Stimulated activated effector memory CD8-positive, alpha-beta T cell treated with anti-CD3 and anti-CD28 coated beads, Interleukin-12 subunit alpha, Interleukin-12 subunit beta, amount 100 ng/mL, for 72 hours (primary cell): ENCODE measurements around the gene PCDH9.

Experiments
- ATAC-seq: fragments of 150-1000 bp; cut with Tn5 transposase; 2 replicates; pipeline ENCODE4 v1.10.0; 2021
- DNase-seq, 2 donors: peaks; one replicate each; pipeline ENCODE4 v3.0.0; 2021 to 2022; ENCODE audit warnings: low spot score in 2 of 2
- H3K27ac Mint-ChIP-seq: one replicate; pipeline ENCODE4 v1.8.0; 2022; ENCODE audit warnings: mild to moderate bottlenecking, mixed read lengths
- H3K36me3 Mint-ChIP-seq: one replicate; pipeline ENCODE4 v1.8.0; 2022; ENCODE audit warnings: mild to moderate bottlenecking, mixed read lengths
- H3K4me1 Mint-ChIP-seq: one replicate; pipeline ENCODE4 v1.8.0; 2022; ENCODE audit warnings: mixed read lengths
- H3K4me3 Mint-ChIP-seq: one replicate; pipeline ENCODE4 v1.8.0; 2022; ENCODE audit warnings: mild to moderate bottlenecking, mixed read lengths
- H3K9me3 Mint-ChIP-seq: one replicate; pipeline ENCODE4 v1.8.0; 2022; ENCODE audit warnings: mixed read lengths

PCDH9 gene

GRCh38 chr13:66427458-66427861 lies 802.7 kb downstream of the PCDH9 start:
- H3K4me1 Mint-ChIP-seq = no peaks in the 10 kb centered on the region
- ATAC-seq (no peak), DNase-seq (no peak)
- H3K36me3 Mint-ChIP-seq = no peaks in the 10 kb centered on the region
- H3K27ac Mint-ChIP-seq = no peak overlapping the region
- no peak overlapping the region for H3K4me3 Mint-ChIP-seq
- peaks cover 7% of the 10 kb centered on the region for H3K9me3 Mint-ChIP-seq

GRCh38 chr13:66425741-66426140 lies 804.4 kb downstream of the PCDH9 start:
- DNase-seq = no peak
- peaks cover 9% of the 10 kb centered on the region for H3K9me3 Mint-ChIP-seq
- no peaks in the 10 kb centered on the region for H3K4me1 Mint-ChIP-seq
- ATAC-seq = no peak
- no peaks in the 10 kb centered on the region for H3K36me3 Mint-ChIP-seq
- no peak overlapping the region for H3K27ac Mint-ChIP-seq
- no peak overlapping the region for H3K4me3 Mint-ChIP-seq

DNA sequence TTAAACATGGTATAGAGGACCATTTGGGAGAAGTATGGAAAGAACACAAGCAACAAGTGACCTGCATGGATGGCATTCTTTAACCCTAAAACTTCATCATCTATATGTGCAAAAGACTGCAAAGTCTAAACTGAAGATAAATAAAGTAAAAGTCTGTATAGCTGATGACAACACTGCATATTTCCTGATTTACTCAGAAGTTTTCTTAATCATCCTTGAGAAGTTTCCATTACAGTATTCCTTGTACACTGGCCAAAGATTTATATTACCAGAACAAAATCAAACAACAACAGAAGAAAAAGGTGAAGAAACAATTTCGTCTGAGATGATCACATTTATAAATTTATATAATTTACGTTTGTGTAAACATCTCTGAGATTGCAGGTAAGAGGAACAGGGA lies 805.7 kb downstream of the PCDH9 start:
- Mint-ChIP-seq H3K4me1 (no peaks in the 10 kb centered on the region), H3K36me3 (no peaks in the 10 kb centered on the region), H3K27ac (no peak overlapping the region), H3K4me3 (no peak overlapping the region), H3K9me3 (peaks cover 9% of the 10 kb centered on the region)
- no peak for ATAC-seq
- DNase-seq = no peak

DNA sequence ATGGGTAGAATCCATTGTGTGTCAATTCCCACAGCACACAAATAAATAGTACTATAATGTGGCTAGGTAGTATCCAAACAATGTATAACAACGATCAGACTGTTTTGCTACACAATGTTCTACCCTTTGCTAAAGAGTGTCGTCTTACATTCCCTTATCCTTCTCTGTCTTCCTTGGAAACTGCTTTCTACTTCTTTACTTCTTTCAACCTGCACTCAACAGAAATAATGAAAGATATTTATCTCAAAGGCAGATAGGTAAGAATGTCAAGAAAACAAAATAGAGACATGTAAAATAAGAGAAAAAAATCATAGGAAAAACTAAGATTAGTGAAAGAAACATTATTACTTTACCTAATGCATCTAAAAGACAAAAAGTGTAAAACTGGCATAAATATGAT lies 814.7 kb downstream of the PCDH9 start:
- ATAC-seq (no peak), DNase-seq (no peak)
- H3K4me3 Mint-ChIP-seq = no peak overlapping the region
- no peak overlapping the region for H3K27ac Mint-ChIP-seq
- H3K36me3 Mint-ChIP-seq = no peaks in the 10 kb centered on the region
- H3K9me3 Mint-ChIP-seq = peaks cover 10% of the 10 kb centered on the region
- H3K4me1 Mint-ChIP-seq = no peaks in the 10 kb centered on the region

- peaks cover 10% of the 10 kb centered on the region for H3K9me3 Mint-ChIP-seq
- H3K36me3 Mint-ChIP-seq = no peaks in the 10 kb centered on the region
- H3K4me1 Mint-ChIP-seq = no peaks in the 10 kb centered on the region
- no peak overlapping the region for H3K4me3 Mint-ChIP-seq
- ATAC-seq (no peak), DNase-seq (no peak)
- no peak overlapping the region for H3K27ac Mint-ChIP-seq
Measured at GRCh38 chr13:66414066-66414800, 815.9 kb downstream of the PCDH9 start.

DNA sequence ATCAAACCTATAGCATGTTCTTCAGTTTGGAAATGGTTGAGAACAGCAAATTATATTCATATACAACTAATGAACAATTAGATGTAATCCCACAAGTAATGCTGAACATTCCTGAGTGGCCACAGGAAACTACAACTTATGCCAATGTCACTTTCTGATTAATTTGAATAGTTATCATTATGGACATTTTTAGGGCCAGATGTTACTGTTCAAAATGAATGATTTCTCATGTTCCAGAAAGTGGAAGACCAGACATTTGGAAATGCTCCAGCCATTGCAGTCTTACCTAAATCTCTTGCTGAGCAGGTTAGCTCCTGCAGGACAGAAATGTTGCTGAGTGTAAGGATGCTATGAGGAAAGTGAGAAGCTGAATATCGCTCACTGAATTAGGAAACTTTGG lies 819.8 kb downstream of the PCDH9 start:
- H3K27ac Mint-ChIP-seq = no peak overlapping the region
- H3K4me3 Mint-ChIP-seq = no peak overlapping the region
- no peak for DNase-seq
- peaks cover 9% of the 10 kb centered on the region for H3K9me3 Mint-ChIP-seq
- no peaks in the 10 kb centered on the region for H3K4me1 Mint-ChIP-seq
- no peaks in the 10 kb centered on the region for H3K36me3 Mint-ChIP-seq
- no peak for ATAC-seq

GRCh38 chr13:66409542-66409941 lies 820.6 kb downstream of the PCDH9 start:
- no peak for ATAC-seq
- Mint-ChIP-seq H3K27ac (no peak overlapping the region), H3K36me3 (no peaks in the 10 kb centered on the region), H3K4me1 (no peaks in the 10 kb centered on the region), H3K9me3 (peaks cover 9% of the 10 kb centered on the region), H3K4me3 (no peak overlapping the region)
- no peak for DNase-seq

GRCh38 chr13:66407128-66407527 lies 823.0 kb downstream of the PCDH9 start:
- Mint-ChIP-seq H3K36me3 (no peaks in the 10 kb centered on the region), H3K27ac (no peak overlapping the region), H3K4me1 (no peaks in the 10 kb centered on the region), H3K4me3 (no peak overlapping the region), H3K9me3 (peaks cover 9% of the 10 kb centered on the region)
- ATAC-seq (no peak), DNase-seq (no peak)

- ATAC-seq (no peak), DNase-seq (no peak)
- H3K27ac Mint-ChIP-seq = no peak overlapping the region
- H3K36me3 Mint-ChIP-seq = no peaks in the 10 kb centered on the region
- no peak overlapping the region for H3K4me3 Mint-ChIP-seq
- no peaks in the 10 kb centered on the region for H3K4me1 Mint-ChIP-seq
- H3K9me3 Mint-ChIP-seq = peaks cover 9% of the 10 kb centered on the region
Measured at GRCh38 chr13:66405908-66406802, 824.0 kb downstream of the PCDH9 start.

GRCh38 chr13:66402546-66402945 lies 827.6 kb downstream of the PCDH9 start:
- Mint-ChIP-seq H3K4me3 (no peak overlapping the region), H3K9me3 (peaks cover 6% of the 10 kb centered on the region)

GRCh38 chr13:66402066-66402465 lies 828.1 kb downstream of the PCDH9 start:
- H3K4me3 Mint-ChIP-seq = no peak overlapping the region
- peaks cover 6% of the 10 kb centered on the region for H3K9me3 Mint-ChIP-seq
- ATAC-seq (no peak), DNase-seq (no peak)
- no peaks in the 10 kb centered on the region for H3K36me3 Mint-ChIP-seq
- H3K4me1 Mint-ChIP-seq = no peaks in the 10 kb centered on the region
- no peak overlapping the region for H3K27ac Mint-ChIP-seq

More at GRCh38 chr13:66402546-66402945, 827.6 kb downstream of the PCDH9 start:
- ATAC-seq = no peak
- Mint-ChIP-seq H3K36me3 (no peaks in the 10 kb centered on the region), H3K4me1 (no peaks in the 10 kb centered on the region), H3K27ac (no peak overlapping the region)
- no peak for DNase-seq

GRCh38 chr13:66400292-66400691 lies 829.8 kb downstream of the PCDH9 start:
- Mint-ChIP-seq H3K4me3 (no peak overlapping the region), H3K4me1 (no peaks in the 10 kb centered on the region), H3K9me3 (peaks cover 2% of the 10 kb centered on the region), H3K36me3 (no peaks in the 10 kb centered on the region), H3K27ac (no peak overlapping the region)
- DNase-seq (no peak), ATAC-seq (no peak)

- Mint-ChIP-seq H3K4me1 (no peaks in the 10 kb centered on the region), H3K9me3 (peaks cover 2% of the 10 kb centered on the region)
Measured at GRCh38 chr13:66399873-66400272, 830.3 kb downstream of the PCDH9 start.

DNA sequence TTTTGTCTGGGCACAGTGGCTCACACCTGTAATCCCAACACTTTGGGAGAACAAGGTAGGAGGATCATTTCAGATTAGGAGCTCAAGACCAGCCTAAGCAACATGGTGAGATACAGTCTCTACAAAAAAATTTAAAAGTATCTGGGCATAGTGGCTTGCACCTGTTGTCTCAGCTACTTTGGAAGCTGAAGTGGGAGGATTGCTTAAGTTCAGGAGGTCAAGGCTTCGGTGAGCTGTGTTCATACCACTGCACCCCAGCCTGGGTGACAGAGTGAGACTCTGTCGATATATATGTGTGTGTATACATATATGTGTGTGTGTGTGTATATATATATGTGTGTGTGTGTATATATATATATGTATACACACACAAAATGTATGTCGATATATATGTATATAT lies 833.0 kb downstream of the PCDH9 start:
- DNase-seq (no peak), ATAC-seq (no peak)
- H3K9me3 Mint-ChIP-seq = peaks cover 5% of the 10 kb centered on the region
- no peaks in the 10 kb centered on the region for H3K4me1 Mint-ChIP-seq
- no peaks in the 10 kb centered on the region for H3K36me3 Mint-ChIP-seq
- no peak overlapping the region for H3K27ac Mint-ChIP-seq
- H3K4me3 Mint-ChIP-seq = no peak overlapping the region

More at GRCh38 chr13:66399873-66400272, 830.3 kb downstream of the PCDH9 start:
- Mint-ChIP-seq H3K36me3 (no peaks in the 10 kb centered on the region), H3K4me3 (no peak overlapping the region), H3K27ac (no peak overlapping the region)
- no peak for DNase-seq
- no peak for ATAC-seq

DNA sequence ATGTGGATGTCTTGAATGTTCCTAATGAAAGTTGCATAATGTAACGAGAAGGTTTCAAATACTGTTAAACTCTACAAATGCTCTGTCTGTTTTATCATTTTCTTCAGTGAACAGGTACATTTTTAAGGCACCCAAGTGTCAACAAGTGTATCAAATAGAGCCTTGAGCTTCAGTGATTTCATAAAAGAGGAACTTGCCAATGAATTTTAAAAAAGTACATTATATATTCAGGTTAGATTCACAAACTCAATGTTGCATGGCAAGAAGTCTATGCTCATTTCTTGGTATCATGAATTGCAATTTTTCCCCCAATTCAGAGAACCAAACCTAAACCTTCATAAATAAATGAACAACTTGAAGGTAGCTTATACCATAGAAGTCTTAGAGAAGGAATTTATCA lies 838.8 kb downstream of the PCDH9 start:
- DNase-seq = no peak
- no peak for ATAC-seq
- H3K4me3 Mint-ChIP-seq = no peak overlapping the region
- H3K27ac Mint-ChIP-seq = no peak overlapping the region
- H3K9me3 Mint-ChIP-seq = peaks cover 5% of the 10 kb centered on the region
- H3K4me1 Mint-ChIP-seq = no peaks in the 10 kb centered on the region
- no peaks in the 10 kb centered on the region for H3K36me3 Mint-ChIP-seq

GRCh38 chr13:66378894-66379293 lies 851.2 kb downstream of the PCDH9 start:
- Mint-ChIP-seq H3K4me3 (no peak overlapping the region), H3K4me1 (no peaks in the 10 kb centered on the region), H3K9me3 (peaks cover 6% of the 10 kb centered on the region), H3K27ac (no peak overlapping the region), H3K36me3 (no peaks in the 10 kb centered on the region)
- ATAC-seq (no peak), DNase-seq (no peak)
